Fibroblast of villous mesenchyme (primary cell): ENCODE results near the gene C1QTNF6. TPM values are rescaled to one million over a fixed set of nuclear protein-coding genes. Genes with fewer than 3 reads are reported as not detected.

Experiments
- DNase-seq: peaks from one replicate; pipeline ENCODE4 v3.0.0-alpha.2; 2010; ENCODE audit warnings: low read depth
- H3K4me3 ChIP-seq: 2 replicates; pipeline ENCODE4 v1.5.1; 2011; ENCODE audit warnings: low read depth, mild to moderate bottlenecking, low read length
- total RNA-seq: library from RNA; depleted of rRNA; stranded (reverse); fragments of >200 nt; gene quantifications from 2 replicates; pipeline ENCODE4 v1.2.3, GENCODE V29; 2012
- TF ChIP-seq, protein P1 (sequence below): IDR thresholded peaks from 2 replicates; pipeline ENCODE4 v1.5.1; 2012; ENCODE audit warnings: low read depth, mild to moderate bottlenecking, low read length; ENCODE audit not compliant: insufficient read depth

C1QTNF6 gene
- total RNA-seq, 1 donor, result 9.5 TPM

DNA sequence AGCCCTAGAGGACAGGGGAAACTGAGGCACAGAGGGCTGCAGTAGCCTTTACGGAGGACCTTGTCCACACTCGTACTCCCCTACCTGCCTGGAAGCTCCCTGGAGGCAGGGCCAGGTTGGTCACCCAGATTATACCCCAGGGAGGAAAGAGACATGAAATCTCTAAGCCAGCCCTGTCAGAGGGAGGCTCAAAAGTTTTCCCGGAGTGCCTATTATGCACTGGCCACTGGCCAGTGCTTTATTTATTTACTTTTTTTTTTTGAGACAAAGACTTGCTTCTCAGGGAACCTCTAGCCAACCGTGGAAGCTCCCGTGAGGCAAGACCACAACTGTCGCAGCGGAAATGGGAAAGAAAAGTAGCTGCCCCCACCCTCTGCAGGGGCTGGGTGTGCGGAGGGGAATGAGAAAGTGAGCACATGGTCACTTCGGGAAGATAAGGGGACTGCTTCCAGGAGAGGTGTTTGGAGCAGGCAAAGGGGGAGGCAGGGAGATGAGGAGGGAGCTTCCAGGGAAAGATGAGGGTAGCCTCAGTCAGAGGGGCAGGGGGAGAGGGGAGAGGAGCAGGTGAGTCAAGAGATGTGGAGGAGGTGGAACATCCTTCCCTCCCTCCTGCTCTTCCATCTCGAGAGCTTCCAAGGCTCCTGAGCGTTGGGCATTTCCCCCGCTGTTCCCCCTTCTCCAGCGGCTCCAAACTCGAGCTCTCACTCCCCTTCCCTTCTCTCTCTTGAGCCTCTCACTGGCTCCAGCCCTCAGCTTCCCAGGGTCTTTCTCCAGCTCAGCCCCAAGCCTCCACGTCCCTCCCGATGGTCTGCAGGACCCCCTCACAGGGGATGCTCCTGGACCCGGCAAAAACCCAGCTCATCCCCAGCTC is 42.6 kb downstream of the C1QTNF6 start:
- DNase-seq, result no peak
- TF ChIP-seq, protein P1, sequence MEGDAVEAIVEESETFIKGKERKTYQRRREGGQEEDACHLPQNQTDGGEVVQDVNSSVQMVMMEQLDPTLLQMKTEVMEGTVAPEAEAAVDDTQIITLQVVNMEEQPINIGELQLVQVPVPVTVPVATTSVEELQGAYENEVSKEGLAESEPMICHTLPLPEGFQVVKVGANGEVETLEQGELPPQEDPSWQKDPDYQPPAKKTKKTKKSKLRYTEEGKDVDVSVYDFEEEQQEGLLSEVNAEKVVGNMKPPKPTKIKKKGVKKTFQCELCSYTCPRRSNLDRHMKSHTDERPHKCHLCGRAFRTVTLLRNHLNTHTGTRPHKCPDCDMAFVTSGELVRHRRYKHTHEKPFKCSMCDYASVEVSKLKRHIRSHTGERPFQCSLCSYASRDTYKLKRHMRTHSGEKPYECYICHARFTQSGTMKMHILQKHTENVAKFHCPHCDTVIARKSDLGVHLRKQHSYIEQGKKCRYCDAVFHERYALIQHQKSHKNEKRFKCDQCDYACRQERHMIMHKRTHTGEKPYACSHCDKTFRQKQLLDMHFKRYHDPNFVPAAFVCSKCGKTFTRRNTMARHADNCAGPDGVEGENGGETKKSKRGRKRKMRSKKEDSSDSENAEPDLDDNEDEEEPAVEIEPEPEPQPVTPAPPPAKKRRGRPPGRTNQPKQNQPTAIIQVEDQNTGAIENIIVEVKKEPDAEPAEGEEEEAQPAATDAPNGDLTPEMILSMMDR, result no peak
- no peak overlapping the region for H3K4me3 ChIP-seq

DNA sequence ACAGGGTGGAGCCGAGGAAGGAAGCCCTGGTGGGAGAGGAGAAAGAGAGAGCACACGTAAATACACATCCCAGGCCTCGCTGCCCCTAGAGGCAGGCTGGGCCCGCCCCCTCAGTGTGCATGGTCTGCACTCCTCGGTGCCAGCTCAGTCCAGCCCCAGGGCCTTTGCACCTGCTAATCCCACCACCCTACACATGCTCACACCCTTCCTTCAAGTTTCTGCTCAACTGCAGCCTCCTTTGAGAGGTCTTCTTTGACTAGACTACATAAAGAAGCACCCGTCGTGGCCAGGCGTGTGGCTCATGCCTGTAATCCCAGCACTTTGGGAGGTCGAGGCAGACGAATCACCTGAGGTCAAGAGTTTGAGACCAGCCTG is 43.9 kb downstream of the C1QTNF6 start:
- TF ChIP-seq, protein P1, result no peak
- no peak for DNase-seq

DNA sequence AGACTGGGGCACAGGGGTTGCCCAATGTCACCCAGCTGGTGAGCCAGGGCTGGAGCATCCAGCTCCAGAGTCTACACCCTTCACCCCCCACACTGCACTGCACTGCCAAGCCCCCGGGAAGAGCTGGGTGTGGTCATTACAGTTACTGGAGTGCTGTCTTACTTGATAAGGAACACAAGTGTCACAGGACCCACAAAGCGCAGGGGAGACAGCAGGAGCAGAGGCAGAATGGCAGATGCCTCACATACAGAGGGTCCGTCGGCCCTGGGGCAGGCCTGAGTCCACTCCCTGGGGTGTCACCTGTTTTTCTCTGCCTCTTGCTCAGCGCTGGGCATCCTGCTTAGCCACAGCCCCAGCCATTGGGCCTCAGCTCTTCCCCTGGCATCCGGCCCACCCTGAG is 46.1 kb downstream of the C1QTNF6 start:
- TF ChIP-seq, protein P1, result no peak
- no peak for DNase-seq
- H3K4me3 ChIP-seq, result no peak overlapping the region

More for the DNA sequence above, 43.9 kb downstream of the C1QTNF6 start:
- H3K4me3 ChIP-seq, result no peak overlapping the region

DNA sequence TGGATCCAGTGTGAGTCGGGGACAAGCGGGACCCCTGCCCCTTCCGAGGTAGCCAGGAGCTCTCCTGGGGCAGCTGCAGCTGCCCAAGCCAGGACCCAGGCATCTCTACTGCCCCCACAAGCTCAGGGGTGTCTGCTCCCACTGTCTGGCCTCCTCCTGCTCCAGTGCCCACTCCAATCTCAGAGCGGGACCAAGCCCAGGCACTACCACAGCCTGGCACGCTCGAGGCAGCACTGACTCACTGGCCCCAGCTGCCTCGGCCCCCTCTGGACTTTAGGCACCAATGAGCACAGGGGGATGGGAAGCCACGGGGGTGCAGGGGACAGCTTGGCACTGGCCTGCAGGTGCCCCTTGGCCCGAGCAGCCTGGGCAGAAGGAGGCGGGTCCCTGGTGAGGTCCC is 46.6 kb downstream of the C1QTNF6 start:
- no peak overlapping the region for H3K4me3 ChIP-seq
- no peak for DNase-seq
- TF ChIP-seq, protein P1, result no peak

DNA sequence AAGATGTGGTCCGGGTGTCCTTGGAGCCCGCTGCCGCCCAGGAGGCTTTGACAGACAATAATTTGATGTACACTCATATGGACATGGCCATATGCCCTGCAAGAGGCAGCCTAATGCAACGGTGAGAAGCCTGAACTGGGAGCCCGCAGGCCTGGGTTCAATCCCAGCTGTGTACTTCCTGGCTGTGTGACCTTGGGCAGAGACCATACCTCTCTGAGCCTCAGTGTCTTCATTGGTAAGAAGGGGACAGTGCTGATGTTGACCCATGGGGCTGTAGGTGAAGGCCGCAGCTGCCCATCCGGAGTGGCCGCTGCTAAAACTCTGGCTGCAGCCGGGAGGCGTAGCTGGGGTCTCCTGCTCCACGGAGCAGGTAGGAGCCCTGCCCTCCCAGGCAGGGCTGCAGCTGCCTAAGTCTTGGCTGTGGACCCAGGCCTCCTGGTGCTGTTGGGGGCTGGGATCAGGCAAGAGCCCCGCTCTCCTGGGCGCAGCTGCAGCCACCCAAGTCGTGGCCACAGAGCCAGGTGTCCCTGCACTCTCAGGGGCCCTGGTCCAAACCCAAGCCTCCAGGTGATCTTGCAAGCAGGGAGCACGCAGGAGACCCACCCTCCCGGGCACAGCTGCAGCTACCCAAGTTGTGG is 47.2 kb downstream of the C1QTNF6 start:
- TF ChIP-seq, protein P1, result no peak
- no peak overlapping the region for H3K4me3 ChIP-seq
- DNase-seq, result no peak

DNA sequence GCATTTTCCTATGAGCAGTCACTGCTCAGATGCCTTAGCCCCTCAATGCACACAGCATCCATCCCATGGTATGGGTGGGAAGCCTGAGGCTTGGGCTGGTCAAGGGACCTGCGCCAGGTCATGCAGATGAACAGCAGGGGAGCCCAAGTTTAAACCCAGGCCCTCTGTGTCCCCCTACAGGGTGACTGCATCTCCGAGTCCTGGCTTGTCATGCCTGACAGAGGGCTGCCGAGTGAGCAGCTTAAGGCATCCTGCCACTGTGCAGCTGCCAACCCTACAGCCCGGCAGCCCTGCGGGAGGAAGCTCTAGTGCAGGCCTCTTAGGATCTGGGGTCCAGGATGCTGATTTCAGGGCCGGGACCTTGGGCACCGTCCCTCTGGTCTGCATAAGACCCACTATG is 48.3 kb downstream of the C1QTNF6 start:
- no peak overlapping the region for H3K4me3 ChIP-seq
- TF ChIP-seq, protein P1, result no peak
- no peak for DNase-seq
